A549 (cell line): ENCODE results near the gene SDF2. TPM values are rescaled to one million over a fixed set of nuclear protein-coding genes. Genes with fewer than 3 reads are reported as not detected.

Experiments used
- ATAC-seq, 2 experiments: fragments of 200-7000 bp in 1 of 2; fragments of >200 bp in 1 of 2; cut with Nextera tagmentation in 1 of 2; cut with Tn5 transposase in 1 of 2; 3 replicates each; pipeline versions ENCODE4 v1.8.0 to v1.9.1; 2018 to 2020; ENCODE audit warnings: mild to moderate bottlenecking in 1 of 2, moderate library complexity in 1 of 2
- CTCF ChIA-PET: fragments of 300-600 bp; sonication (Branson Sonifier 250); formaldehyde crosslinking; extraction: SDS; loops from one replicate; lab custom pipeline; 2021; ENCODE audit warnings: antibody characterized with exemption, inconsistent platforms; lab: Yijun Ruan, JAX
- POLR2A ChIA-PET: fragments of 350-600 bp; formaldehyde crosslinking; extraction: SDS; loops from one replicate; lab custom pipeline; 2021; ENCODE audit warnings: antibody characterized with exemption, inconsistent platforms; lab: Yijun Ruan, JAX
- DNase-seq, 2 experiments: peaks; one replicate each; pipeline versions ENCODE4 v3.0.0 to v3.0.0-alpha.2; 2011 to 2016; ENCODE audit warnings: low read depth in 1 of 2, low spot score in 1 of 2
- FAIRE-seq: peaks from 2 replicates; lab custom pipeline; 2011; peaks lifted over from hg19 to GRCh38; lab: Jason Lieb, UNC
- H3K27ac ChIP-seq, 2 experiments: fragments of >200 bp; sonication (Bioruptor Twin); formaldehyde crosslinking; 3 replicates each; pipeline ENCODE4 v1.5.1; 2016 to 2017
- H3K4me1 ChIP-seq: fragments of >200 bp; sonication (Bioruptor Twin); formaldehyde crosslinking; 3 replicates; pipeline ENCODE4 v1.6.1; 2016
- H3K4me2 ChIP-seq: fragments of >200 bp; sonication (Bioruptor Twin); formaldehyde crosslinking; 3 replicates; pipeline ENCODE4 v1.6.1; 2016
- H3K4me3 ChIP-seq: fragments of >200 bp; sonication (Bioruptor Twin); formaldehyde crosslinking; 3 replicates; pipeline ENCODE4 v1.5.1; 2016
- H3K9me3 ChIP-seq: fragments of >200 bp; sonication (Bioruptor Twin); formaldehyde crosslinking; 3 replicates; pipeline ENCODE4 v1.6.1; 2016
- ATOH8 ChIP-seq: fragments of 250-450 bp; sonication (Bioruptor Pico); IDR thresholded peaks from 2 replicates; pipeline ENCODE4 v1.5.0; 2020; ENCODE audit warnings: low read depth, mild to moderate bottlenecking, moderate library complexity
- BCL3 ChIP-seq: fragments of >200 bp; sonication (Bioruptor Twin); formaldehyde crosslinking; IDR thresholded peaks from 3 replicates; pipeline ENCODE4 v1.6.1; 2016
- CBX2 ChIP-seq: fragments of 200-600 bp; sonication (generic); IDR thresholded peaks from 2 replicates; pipeline ENCODE4 v1.6.1; 2016; ENCODE audit warnings: low read depth, mild to moderate bottlenecking, borderline replicate concordance
- CHD2 ChIP-seq: fragments of 150-350 bp; IDR thresholded peaks from 2 replicates; pipeline ENCODE4 v1.6.1; 2014; ENCODE audit warnings: low read length; ENCODE audit not compliant: partially characterized antibody
- CHD4 ChIP-seq: fragments of 200-600 bp; sonication (generic); IDR thresholded peaks from 2 replicates; pipeline ENCODE4 v1.6.1; 2016; ENCODE audit warnings: antibody characterized with exemption, mild to moderate bottlenecking, borderline replicate concordance
- CTCF ChIP-seq: fragments of >200 bp; sonication (Bioruptor Twin); formaldehyde crosslinking; IDR thresholded peaks from 3 replicates; pipeline ENCODE4 v1.5.1; 2016
- EP300 ChIP-seq, 2 experiments: fragments of >200 bp; sonication (Bioruptor Twin); formaldehyde crosslinking; IDR thresholded peaks; 2 replicates in 1 of 2; 3 replicates in 1 of 2; pipeline ENCODE4 v1.6.1; 2016 to 2017
- HES2 ChIP-seq: fragments of >200 bp; sonication (Bioruptor Twin); formaldehyde crosslinking; IDR thresholded peaks from 2 replicates; pipeline ENCODE4 v1.6.1; 2016
- HEYL ChIP-seq: fragments of 250-450 bp; sonication (Bioruptor Pico); IDR thresholded peaks from 2 replicates; pipeline ENCODE4 v1.8.0; 2021; ENCODE audit warnings: mild to moderate bottlenecking, moderate library complexity
- HMGXB4 ChIP-seq: fragments of 250-450 bp; sonication (Bioruptor Pico); IDR thresholded peaks from 2 replicates; pipeline ENCODE4 v1.5.0; 2021; ENCODE audit warnings: mild to moderate bottlenecking, moderate library complexity, borderline replicate concordance
- HOXA7 ChIP-seq: fragments of 250-450 bp; sonication (Bioruptor Pico); IDR thresholded peaks from 2 replicates; pipeline ENCODE4 v1.5.0; 2020; ENCODE audit warnings: mild to moderate bottlenecking, moderate library complexity
- HOXB13 ChIP-seq: fragments of 250-450 bp; sonication (Bioruptor Pico); IDR thresholded peaks from 2 replicates; pipeline ENCODE4 v1.5.0; 2020; ENCODE audit warnings: low read depth, mild to moderate bottlenecking, moderate library complexity
- JUN ChIP-seq, 2 experiments: fragments of >200 bp; sonication (Bioruptor Twin); formaldehyde crosslinking; IDR thresholded peaks; 2 replicates in 1 of 2; 3 replicates in 1 of 2; pipeline ENCODE4 v1.6.1; 2016 to 2017
- JUNB ChIP-seq: fragments of >200 bp; sonication (Bioruptor Twin); formaldehyde crosslinking; IDR thresholded peaks from 2 replicates; pipeline ENCODE4 v1.6.1; 2016
- KDM1A ChIP-seq: fragments of 200-600 bp; sonication (generic); IDR thresholded peaks from 2 replicates; pipeline ENCODE4 v1.6.1; 2016; ENCODE audit warnings: low read depth, mild to moderate bottlenecking
- MAX ChIP-seq: IDR thresholded peaks from 2 replicates; pipeline ENCODE4 v1.6.1; 2012
- PHF8 ChIP-seq: fragments of 200-600 bp; sonication (generic); IDR thresholded peaks from 2 replicates; pipeline ENCODE4 v1.6.1; 2016; ENCODE audit warnings: low read depth, mild to moderate bottlenecking, antibody characterized with exemption, moderate library complexity, borderline replicate concordance
- POLR2A ChIP-seq: IDR thresholded peaks from 2 replicates; pipeline ENCODE4 v1.6.1; 2012; ENCODE audit warnings: mild to moderate bottlenecking, low read length
- POLR2AphosphoS2 ChIP-seq: conservative IDR thresholded peaks from 2 replicates; pipeline ENCODE4 v1.6.1; 2012; ENCODE audit warnings: low read length, improper control_type of control experiment, inconsistent platforms
- RAD21 ChIP-seq, 2 experiments: fragments of >200 bp in 1 of 2; sonication (Bioruptor Twin) in 1 of 2; formaldehyde crosslinking in 1 of 2; IDR thresholded peaks in 1 of 2; conservative IDR thresholded peaks in 1 of 2; 2 replicates in 1 of 2; 3 replicates in 1 of 2; pipeline ENCODE4 v1.6.1; 2012 to 2018; ENCODE audit warnings: inconsistent platforms in 1 of 2
- RCOR1 ChIP-seq: fragments of 150-350 bp; IDR thresholded peaks from 2 replicates; pipeline ENCODE4 v1.6.1; 2014; ENCODE audit warnings: antibody characterized with exemption, low read length, low read depth
- SMC3 ChIP-seq: fragments of >200 bp; sonication (Bioruptor Twin); formaldehyde crosslinking; IDR thresholded peaks from 3 replicates; pipeline ENCODE4 v1.6.1; 2018; ENCODE audit warnings: inconsistent platforms
- TFCP2L1 ChIP-seq: fragments of 250-450 bp; sonication (Bioruptor Pico); IDR thresholded peaks from 2 replicates; pipeline ENCODE4 v1.5.0; 2021; ENCODE audit warnings: mild to moderate bottlenecking
- TP53 ChIP-seq: fragments of 250-450 bp; sonication (Bioruptor Pico); IDR thresholded peaks from 2 replicates; pipeline ENCODE4 v1.5.0; 2021; ENCODE audit warnings: mild to moderate bottlenecking, moderate library complexity
- USF2 ChIP-seq: fragments of 450-650 bp; IDR thresholded peaks from 2 replicates; pipeline ENCODE4 v1.6.1; 2014; ENCODE audit warnings: antibody characterized with exemption
- ZFP36 ChIP-seq: fragments of 450-650 bp; IDR thresholded peaks from 2 replicates; pipeline ENCODE4 v1.6.1; 2014; ENCODE audit warnings: borderline replicate concordance; ENCODE audit not compliant: partially characterized antibody
- ZNF302 ChIP-seq: fragments of 250-450 bp; sonication (Bioruptor Pico); IDR thresholded peaks from 2 replicates; pipeline ENCODE4 v1.9.0; 2021; ENCODE audit warnings: inconsistent platforms, mild to moderate bottlenecking, moderate library complexity
- ZSCAN20 ChIP-seq: fragments of 250-450 bp; sonication (Bioruptor Pico); IDR thresholded peaks from 2 replicates; pipeline ENCODE4 v1.8.0; 2022; ENCODE audit warnings: mild to moderate bottlenecking, moderate library complexity
- WGBS: methylation state at CpG from one replicate; pipeline ENCODE4 v1.1.6; 2017; ENCODE audit errors: missing lambda C conversion rate; 5-methylcytosine and 5-hydroxymethylcytosine counted together
- polyA plus RNA-seq, 4 experiments: library from polyadenylated mRNA; depleted of rRNA in 3 of 4; stranded (reverse); fragments of >200 nt; fragmentation: RNase III in 1 of 4; extraction: RNeasy Plus Mini Kit Qiagen cat#74134 plus additional on column Dnase treatment in 1 of 4; gene quantifications; 2 replicates in 3 of 4; 3 replicates in 1 of 4; pipeline ENCODE4 v1.2.3, GENCODE V29; 2011 to 2017

SDF2 gene
- polyA plus RNA-seq, 2 of the 4 experiments (the other 2 are of a cell fraction) = 87.9 to 93.8 TPM

GRCh38 chr17:28700278-28700677 lies 38.6 kb upstream of the SDF2 start:
- Histone ChIP-seq H3K4me1 (peaks cover 35% of the 10 kb centered on the region), H3K27ac (no peak overlapping the region), H3K4me3 (no peak overlapping the region), H3K9me3 (no peaks in the 10 kb centered on the region), H3K4me2 (no peak overlapping the region)
- ATAC-seq (no peak), FAIRE-seq (no peak), DNase-seq (no peak)
- CTCF ChIA-PET = interaction anchor here (17.6 to 31.4 kb wide), 2 partner anchors 8 to 10 kb away, joined by 335 read pairs; partner anchors contain the start of gene PROCA1
- TF ChIP-seq CBX2 (no peak), ZSCAN20 (no peak), ATOH8 (no peak), JUNB (no peak), POLR2A (no peak), HES2 (no peak), USF2 (no peak), RAD21 (conservative IDR thresholded peaks at IDR 0.05 in 1 of 2, IDR thresholded peaks at IDR 0.05 in 1 of 2) (no peak), RCOR1 (no peak), PHF8 (no peak), CTCF (no peak)
- POLR2A ChIA-PET = no interaction called here
- WGBS = 90% methylated on average over 8 of the region's 8 CpGs

GRCh38 chr17:28698253-28698941 lies 36.7 kb upstream of the SDF2 start:
- peak overlapping the region; percentile 78 for H3K4me2 ChIP-seq
- POLR2A ChIA-PET = interaction anchor here (1.0 to 1.9 kb wide), 4 partner anchors 12 to 22 kb away, joined by 3 to 7 read pairs (median 6); partner anchors contain the start of genes PROCA1 and RPL23A
- H3K9me3 ChIP-seq = no peaks in the 10 kb centered on the region
- 29% methylated on average over 6 of the region's 6 CpGs for WGBS
- CTCF ChIA-PET = interaction anchor here (0.7 to 31.4 kb wide), 8 partner anchors 10 to 87 kb away, joined by 3 to 335 read pairs (median 4); partner anchors contain the start of genes PROCA1 and TLCD1
- H3K4me1 ChIP-seq = peaks cover 35% of the 10 kb centered on the region
- H3K27ac ChIP-seq = peak overlapping the region; percentile 85 to 86
- DNase-seq (peak; percentile 86 to 91), ATAC-seq (peak; percentile 85 to 93), FAIRE-seq (peak; percentile 80)
- 0 out of 3 replicates have a peak overlapping the region, but pooled peaks have one; percentile 2 for H3K4me3 ChIP-seq
- TF ChIP-seq TP53 (no peak), CBX2 (no peak), RCOR1 (no peak), ZFP36 (no peak), CHD4 (no peak), ATOH8 (no peak), HMGXB4 (CRISPR knock-in tag) (no peak), JUN (IDR thresholded peaks at IDR 0.05) (peak in 1 of 2 experiments; percentile 52; a peak in 2 of 5 replicates), HOXB13 (CRISPR knock-in tag) (no peak), POLR2AphosphoS2 (peak; percentile 86; the same call in 1 of the 2 replicates), EP300 (IDR thresholded peaks at IDR 0.05) (0 out of 5 replicates have a peak, but pooled peaks of 1 of the 2 experiments have one; percentile 5), SMC3 (peak; percentile 20; the same call in 1 of the 3 replicates), CHD2 (no peak), HEYL (CRISPR knock-in tag) (no peak), ZNF302 (no peak), BCL3 (no peak), KDM1A (no peak), RAD21 (conservative IDR thresholded peaks at IDR 0.05 in 1 of 2, IDR thresholded peaks at IDR 0.05 in 1 of 2) (peak; percentile 3 to 35; a peak in 2 of 5 replicates), HOXA7 (CRISPR knock-in tag) (no peak), TFCP2L1 (CRISPR knock-in tag) (no peak), MAX (peak; percentile 70)
